GM20000 (cell line): Measurements from ENCODE around the gene NQO1.
"Not testable (repeated sequence)": the region's sequence is repeated elsewhere in the genome, so short reads cannot be mapped to it uniquely, and the experiment has no call there.

Source experiments
- DNase-seq: peaks from one replicate; pipeline ENCODE4 v3.0.0; 2012; ENCODE audit warnings: low spot score
- TF ChIP-seq, protein P1 (sequence below): IDR thresholded peaks from 2 replicates; pipeline ENCODE4 v1.5.1; 2012; ENCODE audit warnings: mild to moderate bottlenecking, control low read depth; ENCODE audit errors: extremely low read depth, missing control alignments

Gene NQO1

DNA sequence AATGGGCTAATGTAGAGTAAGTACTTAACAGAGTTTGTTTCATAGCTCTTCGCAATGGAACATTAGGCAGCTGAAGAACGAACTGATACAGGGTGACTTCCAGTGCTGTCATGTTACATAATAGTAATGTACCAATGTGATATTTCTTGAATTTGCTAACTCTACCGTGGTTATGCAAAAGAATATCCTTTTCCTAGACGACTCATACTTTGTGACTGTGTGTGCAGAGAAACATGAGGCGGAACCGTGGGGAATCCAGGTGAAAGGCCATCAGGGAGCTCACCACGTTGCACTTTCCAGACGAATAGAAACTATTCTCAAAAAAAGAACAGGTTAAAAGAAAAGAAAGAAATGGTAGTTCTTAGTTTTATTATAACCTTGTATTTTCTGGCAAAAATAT lies 15.2 kb upstream of the NQO1 start:
- DNase-seq, result no peak
- TF ChIP-seq, protein P1, sequence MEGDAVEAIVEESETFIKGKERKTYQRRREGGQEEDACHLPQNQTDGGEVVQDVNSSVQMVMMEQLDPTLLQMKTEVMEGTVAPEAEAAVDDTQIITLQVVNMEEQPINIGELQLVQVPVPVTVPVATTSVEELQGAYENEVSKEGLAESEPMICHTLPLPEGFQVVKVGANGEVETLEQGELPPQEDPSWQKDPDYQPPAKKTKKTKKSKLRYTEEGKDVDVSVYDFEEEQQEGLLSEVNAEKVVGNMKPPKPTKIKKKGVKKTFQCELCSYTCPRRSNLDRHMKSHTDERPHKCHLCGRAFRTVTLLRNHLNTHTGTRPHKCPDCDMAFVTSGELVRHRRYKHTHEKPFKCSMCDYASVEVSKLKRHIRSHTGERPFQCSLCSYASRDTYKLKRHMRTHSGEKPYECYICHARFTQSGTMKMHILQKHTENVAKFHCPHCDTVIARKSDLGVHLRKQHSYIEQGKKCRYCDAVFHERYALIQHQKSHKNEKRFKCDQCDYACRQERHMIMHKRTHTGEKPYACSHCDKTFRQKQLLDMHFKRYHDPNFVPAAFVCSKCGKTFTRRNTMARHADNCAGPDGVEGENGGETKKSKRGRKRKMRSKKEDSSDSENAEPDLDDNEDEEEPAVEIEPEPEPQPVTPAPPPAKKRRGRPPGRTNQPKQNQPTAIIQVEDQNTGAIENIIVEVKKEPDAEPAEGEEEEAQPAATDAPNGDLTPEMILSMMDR, result no peak

DNA sequence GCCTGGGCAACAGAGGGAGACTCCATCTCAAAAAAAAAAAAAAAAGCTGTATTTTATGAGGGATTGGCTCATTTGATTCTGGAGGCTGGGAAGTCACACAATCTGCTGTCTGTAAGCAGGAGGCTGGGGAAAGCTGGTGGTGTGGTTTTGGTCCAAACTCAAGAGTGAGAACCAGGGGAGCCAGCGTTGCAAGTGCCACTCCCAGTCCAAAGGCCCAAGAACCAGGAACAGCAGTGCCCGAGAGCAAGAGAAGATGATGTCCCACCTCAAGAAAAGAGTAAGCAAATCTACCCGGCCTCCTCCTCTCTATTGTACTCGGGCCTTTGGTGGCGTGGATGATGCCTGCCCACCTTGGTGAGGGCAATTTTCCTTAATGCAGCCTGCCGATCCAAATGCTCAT lies 5.7 kb upstream of the NQO1 start:
- TF ChIP-seq, protein P1, result no peak
- DNase-seq, result no peak

DNA sequence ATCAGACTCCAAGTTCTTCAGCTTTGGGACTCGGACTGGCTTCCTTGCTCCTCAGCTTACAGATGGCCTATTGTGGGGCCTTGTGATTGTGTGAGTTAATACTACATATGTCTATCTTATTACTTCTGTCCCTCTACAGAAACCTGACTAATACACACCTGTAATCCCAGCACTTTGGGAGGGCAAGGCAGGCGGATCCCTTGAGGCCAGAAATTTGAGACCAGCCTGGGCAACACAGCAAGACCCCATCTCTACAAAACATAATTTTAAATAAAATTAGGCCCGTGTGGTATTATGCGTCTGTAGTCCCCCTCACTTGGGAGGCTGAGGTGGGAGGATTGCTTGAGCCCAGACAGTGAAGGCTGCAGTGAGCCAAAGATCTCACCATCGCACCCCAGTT lies 4.9 kb upstream of the NQO1 start:
- DNase-seq, result not testable (repeated sequence)

DNA sequence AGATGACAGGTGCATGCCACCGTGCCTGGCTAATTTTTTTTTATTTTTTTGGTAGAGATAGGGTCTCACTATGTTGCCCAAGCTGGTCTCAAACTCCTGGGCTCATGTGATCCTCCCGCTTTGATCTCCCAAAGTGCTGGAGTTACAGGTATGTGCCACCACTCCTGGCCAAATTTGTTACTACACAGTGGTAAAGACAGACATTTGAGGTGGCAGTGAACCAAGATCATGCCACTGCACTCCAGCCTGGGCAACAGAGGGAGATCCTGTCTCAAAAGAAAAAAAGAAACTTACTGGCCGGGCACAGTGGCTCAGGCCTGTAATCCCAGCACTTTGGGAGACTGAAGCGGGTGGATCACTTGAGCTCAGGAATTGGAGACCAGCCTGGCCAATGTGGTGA lies 2.7 kb upstream of the NQO1 start:
- not testable (repeated sequence) for DNase-seq

DNA sequence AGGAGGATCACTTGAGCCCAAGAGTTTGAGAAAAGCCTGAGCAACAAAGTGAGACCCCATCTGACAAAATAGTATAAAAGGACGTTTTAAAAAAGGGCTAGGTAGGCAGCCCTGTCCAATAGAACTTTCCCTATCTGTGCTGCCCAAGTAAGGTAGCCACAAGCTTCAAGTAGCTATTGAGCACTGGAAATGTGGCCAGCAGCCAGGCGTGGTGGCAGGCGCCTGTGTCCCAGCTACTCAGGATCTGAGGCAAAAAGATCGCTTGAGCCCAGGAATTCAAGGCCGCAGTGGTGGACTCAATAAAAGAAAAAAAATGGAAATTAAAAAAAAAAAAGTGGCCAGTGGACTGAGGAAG lies 1.5 kb upstream of the NQO1 start:
- TF ChIP-seq, protein P1, result no peak
- no peak for DNase-seq

DNA sequence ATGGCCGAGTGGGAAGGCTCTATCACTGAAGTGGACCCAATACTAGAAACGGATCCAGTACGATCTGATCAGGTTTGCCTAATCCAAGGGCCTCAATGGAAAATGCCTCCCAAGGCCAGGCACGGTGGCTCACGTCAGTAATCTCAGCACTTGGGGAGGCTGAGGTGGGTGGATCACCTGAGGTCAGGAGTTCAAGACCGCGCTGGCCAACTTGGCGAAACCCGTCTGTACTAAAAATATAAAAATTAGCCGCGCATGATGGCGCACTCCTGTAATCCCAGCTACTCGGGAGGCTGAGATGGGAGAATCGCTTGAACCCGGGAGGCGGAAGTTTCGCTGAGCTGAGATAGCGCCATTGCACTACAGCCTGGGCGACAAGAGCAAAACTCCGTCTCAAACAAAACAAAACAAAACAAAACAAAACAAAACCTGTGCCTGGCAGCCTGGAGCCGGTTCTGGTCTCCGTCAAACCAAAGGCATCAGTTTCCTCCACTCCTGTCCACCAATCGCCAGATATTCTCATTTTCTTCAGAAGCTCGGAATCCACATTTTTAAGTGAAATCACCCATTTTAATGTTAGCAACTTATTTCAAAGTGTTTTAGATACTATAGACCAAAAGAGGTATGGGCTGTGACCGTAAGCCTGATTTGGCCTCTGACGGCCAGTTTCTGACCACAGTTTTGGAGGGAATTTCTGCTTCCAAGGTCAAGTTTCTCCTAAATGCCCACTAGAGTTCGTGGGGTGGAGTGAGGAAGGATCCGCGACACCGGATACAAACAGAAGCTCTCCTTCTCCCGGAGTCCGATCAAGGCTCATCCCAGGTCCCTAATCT lies 664 bp downstream of the NQO1 start:
- TF ChIP-seq, protein P1, result no peak
- no peak for DNase-seq

DNA sequence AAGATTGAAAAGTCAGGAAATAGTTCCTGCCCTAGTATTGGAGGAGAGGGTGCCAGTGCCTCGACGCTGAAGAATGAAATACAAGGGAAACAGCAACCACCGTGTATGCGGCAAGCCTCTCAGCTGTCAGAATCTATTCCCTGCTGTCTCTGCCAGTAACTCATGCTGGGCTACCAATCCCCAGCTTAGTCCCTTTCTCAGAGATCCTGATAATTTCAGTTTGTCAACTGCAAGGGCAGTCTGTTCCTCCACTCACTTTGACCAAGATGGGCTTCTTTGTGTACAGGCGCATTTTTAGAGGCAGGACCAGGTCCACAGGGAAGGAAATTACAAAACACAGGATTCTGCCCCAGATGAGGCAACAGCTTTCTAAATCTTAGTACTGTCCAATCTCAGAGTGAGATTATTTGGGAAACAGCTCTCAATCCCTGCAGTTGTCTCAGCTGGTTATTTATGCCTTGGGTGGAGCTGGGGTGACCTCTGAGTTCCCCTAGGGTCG lies 1.3 kb downstream of the NQO1 start:
- TF ChIP-seq, protein P1, result no peak
- DNase-seq, result no peak

DNA sequence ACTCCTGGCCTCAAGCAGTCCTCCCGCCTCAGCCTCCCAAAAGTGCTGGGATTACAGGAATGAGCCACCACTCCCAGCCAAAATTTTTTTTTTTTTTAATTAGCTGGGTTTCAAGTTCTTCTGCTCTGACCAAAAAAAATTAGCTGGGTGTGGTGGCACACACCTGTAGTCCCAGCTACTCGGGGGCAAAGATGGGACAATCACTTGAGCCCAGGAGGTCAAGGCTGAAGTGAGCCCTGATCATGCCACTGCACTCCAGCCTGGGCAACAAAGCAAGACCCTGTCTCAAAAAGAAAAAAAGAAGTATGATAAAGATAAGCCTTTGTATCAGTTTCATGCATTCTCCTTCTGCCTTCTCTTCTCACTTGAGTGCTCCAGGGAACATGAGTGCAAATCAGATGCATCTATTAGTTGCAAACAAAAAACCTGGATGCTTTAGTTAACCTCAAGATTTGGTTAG lies 1.9 kb downstream of the NQO1 start:
- TF ChIP-seq, protein P1, result no peak
- no peak for DNase-seq
